Spleen (tissue), 11 donors: ENCODE results near the gene BRDT. TPM values are rescaled to one million over a fixed set of nuclear protein-coding genes. Genes with fewer than 3 reads are reported as not detected.

Experiments used
- DNase-seq: peaks from one replicate; pipeline ENCODE4 v3.0.0-alpha.2; 2020
- H3K27ac ChIP-seq, 8 donors: fragments of 200-600 bp; sonication (generic) in 7 of 8; 1 replicate in 4 of 8; 2 replicates in 4 of 8; pipeline versions ENCODE4 v1.5.0 to v1.8.0; 2016 to 2021; ENCODE audit warnings: inconsistent platforms in 4 of 8, mild to moderate bottlenecking in 4 of 8, moderate library complexity in 1 of 8
- H3K27me3 ChIP-seq, 7 donors: fragments of 200-600 bp; sonication (generic) in 6 of 7; replicated peaks in 1 of 7; 1 replicate in 4 of 7; 2 replicates in 3 of 7; pipeline versions ENCODE4 v1.5.0 to v1.8.0; 2016 to 2021; ENCODE audit warnings: inconsistent platforms in 3 of 7, mild to moderate bottlenecking in 1 of 7
- H3K36me3 ChIP-seq, 6 donors: fragments of 200-600 bp; sonication (generic) in 5 of 6; 1 replicate in 4 of 6; 2 replicates in 2 of 6; pipeline versions ENCODE4 v1.5.0 to v1.8.0; 2016 to 2021; ENCODE audit warnings: inconsistent platforms in 2 of 6
- H3K4me1 ChIP-seq, 6 donors: fragments of 200-600 bp; sonication (generic) in 5 of 6; 1 replicate in 3 of 6; 2 replicates in 3 of 6; pipeline versions ENCODE4 v1.5.0 to v1.8.0; 2016 to 2021; ENCODE audit warnings: inconsistent platforms in 3 of 6
- H3K4me3 ChIP-seq, 8 donors: fragments of 200-600 bp; sonication (generic) in 7 of 8; 1 replicate in 4 of 8; 2 replicates in 4 of 8; pipeline versions ENCODE4 v1.5.0 to v1.8.0; 2016 to 2021; ENCODE audit warnings: inconsistent platforms in 4 of 8, mild to moderate bottlenecking in 4 of 8, moderate library complexity in 2 of 8
- H3K9me3 ChIP-seq, 8 donors: fragments of 200-600 bp; sonication (generic) in 7 of 8; 1 replicate in 4 of 8; 2 replicates in 4 of 8; pipeline versions ENCODE4 v1.5.0 to v1.8.0; 2016 to 2021; ENCODE audit warnings: inconsistent platforms in 4 of 8
- POLR2A ChIP-seq, 3 donors: fragments of 450-650 bp; IDR thresholded peaks; one replicate each; pipeline ENCODE4 v1.5.1; 2017; ENCODE audit warnings: antibody characterized with exemption in 3 of 3, mild to moderate bottlenecking in 1 of 3
- POLR2AphosphoS5 ChIP-seq, 3 donors: sonication (generic); formaldehyde crosslinking; IDR thresholded peaks; one replicate each; pipeline ENCODE4 v1.5.1; 2017; ENCODE audit warnings: antibody characterized with exemption in 3 of 3
- WGBS, 5 donors: extraction: QIAGEN DNeasy Blood & Tissue Kit in 3 of 5; methylation state at CpG; one replicate each; pipeline versions ENCODE4 v1.1.5 to v1.1.7; 2013 to 2018; 5-methylcytosine and 5-hydroxymethylcytosine counted together
- intact Hi-C: fragments of 100-400 bp; cut with DNase I; formaldehyde crosslinking; loops from one replicate; pipeline ENCODE4 v1.15.0; 2023; ENCODE audit warnings: low total_unique reads
- polyA plus RNA-seq, 3 donors: library from polyadenylated mRNA; stranded (reverse); fragments of 200-250 nt; gene quantifications; one replicate each; pipeline ENCODE4 v1.2.1, GENCODE V29; 2013
- total RNA-seq, 7 donors: library from RNA; depleted of rRNA in 3 of 7; stranded (reverse); fragments of >200 nt in 3 of 7; fragmentation: NEBNext Ultra II Directional in 4 of 7; extraction: Animal tissue kit (Norgen Biotek cat#: 25700) in 4 of 7; gene quantifications; one replicate each; pipeline versions ENCODE4 v1.1.0 to v1.2.1, GENCODE V29; 2016 to 2021
- TF ChIP-seq, protein P1 (sequence below), 11 experiments: fragments of 200-600 bp in 7 of 11; fragments of 450-650 bp in 4 of 11; sonication (generic) in 4 of 11; IDR thresholded peaks in 8 of 11; conservative IDR thresholded peaks in 3 of 11; 1 replicate in 7 of 11; 2 replicates in 4 of 11; pipeline versions ENCODE4 v1.4.0 to v1.8.0; 2016 to 2021; ENCODE audit warnings: antibody characterized with exemption in 11 of 11, inconsistent platforms in 4 of 11, mild to moderate bottlenecking in 1 of 11
- donor health status: healthy with polysubstance abuse.
- donor health status: DM: no; HTN: no; CAD: no; lungs with moderate emphysema.
- donor health status: DM: no; HTN: no; CAD: no.
- donor health status: Bipolar disorder and iron deficiency.
- donor health status: healthy.
- donor health status: DM: no; HTN: no; CAD: no.
- donor health status: DM: yes; HTN: yes; CAD: no.

Gene BRDT
- total and polyA plus RNA-seq, 10 donors = 0.09 to 0.43 TPM; not detected in 8

DNA sequence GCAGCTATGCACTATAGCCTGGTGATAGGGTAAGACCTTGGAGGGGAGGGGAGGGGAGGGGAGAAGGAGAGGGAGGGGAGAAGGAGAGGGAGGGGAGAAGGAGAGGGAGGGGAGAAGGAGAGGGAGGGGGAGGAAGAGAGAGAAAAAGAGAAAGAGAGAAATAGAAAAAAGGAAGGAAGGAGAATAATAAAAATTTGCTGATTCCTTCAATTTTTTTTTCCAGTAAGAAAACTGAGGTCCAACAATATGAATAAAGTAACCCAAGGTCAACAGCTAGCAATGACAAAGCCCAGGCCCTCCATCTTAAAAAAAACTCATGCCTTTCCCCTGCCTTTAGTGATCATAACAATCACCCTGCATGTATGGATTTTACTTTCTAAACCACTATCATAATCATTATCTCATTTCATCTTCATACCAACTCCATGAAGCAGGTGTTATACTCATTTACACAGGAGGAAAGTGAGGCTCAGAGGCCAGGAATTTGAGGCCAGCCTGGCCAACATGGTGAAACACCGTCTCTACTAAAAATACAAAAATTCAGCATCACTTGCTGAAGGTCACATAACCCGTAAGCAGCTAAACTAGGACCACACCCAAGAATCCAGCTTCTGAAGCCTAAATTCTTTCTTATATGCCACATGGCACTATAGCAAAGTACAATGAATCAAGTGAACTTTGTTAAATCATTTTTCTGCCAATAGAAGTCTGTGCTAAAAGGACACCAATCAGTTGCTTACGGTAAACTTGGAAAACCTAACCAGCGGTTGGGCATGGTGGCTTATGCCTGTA is 23.4 kb upstream of the BRDT start:
- intact Hi-C loops = loop anchor here (5.0 kb wide), 2 partner anchors 414 to 644 kb away; no protein-coding TSS in a partner anchor
- Histone ChIP-seq H3K9me3 (no peaks in the 10 kb centered on the region), H3K4me1 (peaks cover 0 to 14% (median 3%) of the 10 kb centered on the region in 6 donors), H3K4me3 (no peak overlapping the region), H3K36me3 (no peaks in the 10 kb centered on the region), H3K27ac (no peak overlapping the region), H3K27me3 (no peaks in the 10 kb centered on the region)
- no peak for TF ChIP-seq POLR2AphosphoS5 (IDR thresholded peaks at IDR 0.05)
- WGBS, 5 donors = 80 to 94% (median 84%) methylated on average over 4 of the region's 4 CpGs
- no peak for DNase-seq

DNA sequence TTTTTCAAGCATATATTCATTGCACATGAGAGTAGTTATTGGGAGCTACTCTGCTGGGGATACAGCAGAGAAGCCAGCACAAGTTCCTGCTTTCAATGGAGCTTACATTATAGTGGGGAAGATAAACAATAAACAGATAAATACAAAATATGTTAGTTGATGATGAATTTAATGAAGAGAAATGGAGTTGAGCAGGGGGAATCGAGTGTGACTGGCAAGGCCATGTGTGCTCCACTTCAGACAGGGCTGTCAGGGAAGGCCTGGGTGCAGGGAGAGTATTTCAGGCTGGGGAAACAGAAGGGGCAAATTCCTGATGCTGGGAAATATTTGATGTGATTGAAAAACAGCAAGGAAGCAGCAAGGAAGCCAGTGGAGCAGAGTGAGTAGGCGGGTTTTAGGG is 21.2 kb upstream of the BRDT start:
- 64 to 94% (median 91%) methylated on average over 2 of the region's 2 CpGs for WGBS, 5 donors
- no peaks in the 10 kb centered on the region for H3K36me3 ChIP-seq
- no peak overlapping the region for H3K27ac ChIP-seq
- H3K27me3 ChIP-seq = no peaks in the 10 kb centered on the region
- no peaks in the 10 kb centered on the region for H3K9me3 ChIP-seq
- peaks cover 0 to 14% (median 3%) of the 10 kb centered on the region in 6 donors for H3K4me1 ChIP-seq
- DNase-seq = no peak
- TF ChIP-seq POLR2AphosphoS5 (IDR thresholded peaks at IDR 0.05) = no peak
- TF ChIP-seq POLR2A (IDR thresholded peaks at IDR 0.05) = no peak
- TF ChIP-seq, protein P1, sequence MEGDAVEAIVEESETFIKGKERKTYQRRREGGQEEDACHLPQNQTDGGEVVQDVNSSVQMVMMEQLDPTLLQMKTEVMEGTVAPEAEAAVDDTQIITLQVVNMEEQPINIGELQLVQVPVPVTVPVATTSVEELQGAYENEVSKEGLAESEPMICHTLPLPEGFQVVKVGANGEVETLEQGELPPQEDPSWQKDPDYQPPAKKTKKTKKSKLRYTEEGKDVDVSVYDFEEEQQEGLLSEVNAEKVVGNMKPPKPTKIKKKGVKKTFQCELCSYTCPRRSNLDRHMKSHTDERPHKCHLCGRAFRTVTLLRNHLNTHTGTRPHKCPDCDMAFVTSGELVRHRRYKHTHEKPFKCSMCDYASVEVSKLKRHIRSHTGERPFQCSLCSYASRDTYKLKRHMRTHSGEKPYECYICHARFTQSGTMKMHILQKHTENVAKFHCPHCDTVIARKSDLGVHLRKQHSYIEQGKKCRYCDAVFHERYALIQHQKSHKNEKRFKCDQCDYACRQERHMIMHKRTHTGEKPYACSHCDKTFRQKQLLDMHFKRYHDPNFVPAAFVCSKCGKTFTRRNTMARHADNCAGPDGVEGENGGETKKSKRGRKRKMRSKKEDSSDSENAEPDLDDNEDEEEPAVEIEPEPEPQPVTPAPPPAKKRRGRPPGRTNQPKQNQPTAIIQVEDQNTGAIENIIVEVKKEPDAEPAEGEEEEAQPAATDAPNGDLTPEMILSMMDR (IDR thresholded peaks at IDR 0.05 in 8 of 11, conservative IDR thresholded peaks at IDR 0.05 in 3 of 11) = no peak
- no peak overlapping the region for H3K4me3 ChIP-seq
- intact Hi-C loops = loop anchor here (5.0 kb wide), 2 partner anchors 416 to 646 kb away; no protein-coding TSS in a partner anchor

DNA sequence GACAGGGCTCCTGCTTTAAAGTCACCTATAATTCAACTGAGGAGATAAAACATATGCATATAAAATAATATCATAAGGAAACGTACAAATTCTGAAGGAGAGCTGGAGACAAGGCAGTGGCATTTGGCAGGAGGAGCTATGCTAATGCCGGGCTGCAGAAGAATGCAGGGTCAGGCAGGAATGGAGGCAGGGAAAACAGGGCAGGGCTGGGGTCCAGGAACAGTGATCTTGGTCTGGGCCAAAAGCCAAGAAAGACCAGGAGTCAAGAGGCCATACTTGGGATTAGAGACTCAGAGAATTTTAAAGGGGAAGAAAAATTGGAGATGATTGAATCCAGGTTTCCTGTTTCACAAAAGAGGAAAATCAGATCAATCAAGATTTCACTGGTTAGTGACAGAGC is 20.0 kb upstream of the BRDT start:
- DNase-seq = peak; percentile 46
- 43 to 74% (median 66%) methylated on average over 2 of the region's 2 CpGs for WGBS, 5 donors
- no peak overlapping the region for H3K4me3 ChIP-seq
- no peaks in the 10 kb centered on the region for H3K9me3 ChIP-seq
- intact Hi-C loops = loop anchor here (5.0 kb wide), 2 partner anchors 417 to 647 kb away; no protein-coding TSS in a partner anchor
- H3K4me1 ChIP-seq = peaks cover 0 to 14% (median 3%) of the 10 kb centered on the region in 6 donors
- peak in 1 of 3 donors; percentile 5 for TF ChIP-seq POLR2AphosphoS5 (IDR thresholded peaks at IDR 0.05)
- TF ChIP-seq, protein P1 (IDR thresholded peaks at IDR 0.05 in 8 of 11, conservative IDR thresholded peaks at IDR 0.05 in 3 of 11) = no peak
- H3K27ac ChIP-seq = no peak overlapping the region
- H3K36me3 ChIP-seq = no peaks in the 10 kb centered on the region
- H3K27me3 ChIP-seq = no peaks in the 10 kb centered on the region

DNA sequence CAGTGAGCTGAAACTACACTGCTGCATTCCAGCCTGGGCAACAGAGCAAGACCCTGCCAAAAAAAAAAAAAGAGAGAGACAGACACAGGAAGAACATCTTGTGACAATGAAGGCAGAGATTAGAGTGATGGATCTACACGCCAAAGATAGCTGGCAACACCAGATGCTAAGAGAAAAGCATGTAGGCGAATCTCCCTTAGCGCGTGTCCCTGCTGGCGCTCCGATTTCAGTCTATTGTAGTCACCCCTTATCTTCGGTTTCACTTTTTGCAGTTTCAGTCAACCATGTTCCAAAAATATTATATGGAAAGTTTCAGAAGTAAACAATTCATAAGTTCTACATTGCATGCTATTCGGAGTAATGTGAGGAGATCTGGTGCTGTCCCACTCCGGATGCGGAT is 11.6 kb upstream of the BRDT start:
- Histone ChIP-seq H3K27ac (no peak overlapping the region), H3K27me3 (no peaks in the 10 kb centered on the region), H3K36me3 (no peaks in the 10 kb centered on the region), H3K4me3 (no peak overlapping the region), H3K4me1 (no peaks in the 10 kb centered on the region), H3K9me3 (peaks cover 0 to 10% (median 4%) of the 10 kb centered on the region in 8 donors)
- WGBS, 5 donors = 94 to 97% (median 96%) methylated on average over 10 of the region's 10 CpGs
- DNase-seq = no peak
- TF ChIP-seq POLR2A (IDR thresholded peaks at IDR 0.05) (no peak), POLR2AphosphoS5 (IDR thresholded peaks at IDR 0.05) (no peak)
- TF ChIP-seq, protein P1 (IDR thresholded peaks at IDR 0.05 in 8 of 11, conservative IDR thresholded peaks at IDR 0.05 in 3 of 11) = no peak
- intact Hi-C loops = no loop called here
